Panc1 (cell line): Measurements from ENCODE around the gene ST6GALNAC6. TPM values are rescaled to one million over a fixed set of nuclear protein-coding genes. Genes with fewer than 3 reads are reported as not detected.

Source experiments
- ATAC-seq: fragments of 200-7000 bp; cut with Tn5 transposase; 2 replicates; pipeline ENCODE4 v1.9.1; 2020; ENCODE audit warnings: mild to moderate bottlenecking, moderate library complexity
- BruUV-seq: library from RNA; stranded (reverse); fragments of 400-500 nt; replicated peaks from 2 replicates; lab custom pipeline; 2021; lab: Mats Ljungman, UMichigan
- CTCF ChIA-PET: fragments of 300-600 bp; sonication (Branson Sonifier 250); formaldehyde crosslinking; loops from one replicate; lab custom pipeline; 2022; ENCODE audit warnings: antibody characterized with exemption; lab: Charles Lee
- POLR2A ChIA-PET: fragments of 300-600 bp; sonication (Branson Sonifier 250); formaldehyde crosslinking; loops from one replicate; lab custom pipeline; 2022; ENCODE audit warnings: antibody characterized with exemption; lab: Charles Lee
- DNase-seq: peaks from one replicate; pipeline ENCODE4 v3.0.0-alpha.2; 2010; ENCODE audit warnings: low read depth, low spot score
- H3K27ac ChIP-seq: 2 replicates; pipeline ENCODE4 v1.5.1; 2011; ENCODE audit warnings: mild to moderate bottlenecking, low read length, inconsistent platforms
- H3K27me3 ChIP-seq: fragments of 200-500 bp; sonication (Bioruptor generic); 2 replicates; pipeline ENCODE4 v1.6.0; 2014; ENCODE audit warnings: low read length, inconsistent platforms; ENCODE audit not compliant: control insufficient read depth, insufficient read depth
- H3K36me3 ChIP-seq: fragments of 200-500 bp; sonication (Bioruptor generic); 2 replicates; pipeline ENCODE4 v1.5.1; 2014; ENCODE audit warnings: inconsistent platforms, mild to moderate bottlenecking, low read length, moderate library complexity; ENCODE audit not compliant: control insufficient read depth, insufficient read depth
- H3K4me1 ChIP-seq: 2 replicates; pipeline ENCODE4 v1.5.1; 2011; ENCODE audit warnings: inconsistent platforms, mild to moderate bottlenecking, low read length, moderate library complexity; ENCODE audit not compliant: control insufficient read depth, insufficient read depth
- H3K4me3 ChIP-seq, 2 experiments: 2 replicates each; pipeline ENCODE4 v1.5.1; 2011 to 2012; ENCODE audit warnings: low read depth in 2 of 2, low read length in 2 of 2, mild to moderate bottlenecking in 2 of 2, inconsistent platforms in 1 of 2, moderate library complexity in 1 of 2
- H3K9me3 ChIP-seq: fragments of 200-500 bp; sonication (Bioruptor generic); 2 replicates; pipeline ENCODE4 v1.5.1; 2014; ENCODE audit warnings: low read depth, mild to moderate bottlenecking, inconsistent platforms, low read length, moderate library complexity; ENCODE audit not compliant: control insufficient read depth, insufficient read depth
- POLR2AphosphoS5 ChIP-seq: IDR thresholded peaks from 2 replicates; pipeline ENCODE4 v1.6.1; 2012; ENCODE audit warnings: mild to moderate bottlenecking, low read depth, low read length, moderate library complexity
- SIN3A ChIP-seq: IDR thresholded peaks from 2 replicates; pipeline ENCODE4 v1.6.1; 2012; ENCODE audit warnings: low read depth, mild to moderate bottlenecking, low read length, moderate library complexity, borderline replicate concordance; ENCODE audit not compliant: insufficient read depth
- TCF7L2 ChIP-seq: IDR thresholded peaks from 2 replicates; pipeline ENCODE4 v1.6.1; 2011; ENCODE audit warnings: mild to moderate bottlenecking, low read depth, low read length, inconsistent platforms
- in situ Hi-C: cut with HindIII; loops from 2 replicates; pipeline ENCODE4 v1.10.0; 2016; ENCODE audit warnings: low sequenced_read_pairs, low pct_unique_long_range_greater_than_20kb
- intact Hi-C: fragments of 100-400 bp; cut with micrococcal nuclease; formaldehyde crosslinking; loops from one replicate; pipeline ENCODE4 v1.10.0; 2022; ENCODE audit not compliant: unreplicated experiment
- total RNA-seq: library from RNA; stranded (reverse); gene quantifications from one replicate; pipeline ENCODE4 v1.2.1, GENCODE V29; 2021; ENCODE audit not compliant: unreplicated experiment
- TF ChIP-seq, protein P1 (sequence below): fragments of 450-650 bp; IDR thresholded peaks from 2 replicates; pipeline ENCODE4 v1.5.1; 2017; ENCODE audit warnings: mild to moderate bottlenecking
- TF ChIP-seq, protein P2 (sequence below), 2 experiments: IDR thresholded peaks; 2 replicates each; pipeline ENCODE4 v1.6.1; 2011 to 2012; ENCODE audit warnings: low read depth in 2 of 2, control low read depth in 1 of 2, low read length in 1 of 2, mild to moderate bottlenecking in 1 of 2, moderate library complexity in 1 of 2; ENCODE audit not compliant: insufficient read depth in 1 of 2

Gene ST6GALNAC6
- total RNA-seq, 1 experiment from 2014 or later: 50.2 TPM

GRCh38 chr9:127862075-127863011 lies 37.1 kb downstream of the ST6GALNAC6 start:
- intact Hi-C loops: no loop called here
- TF ChIP-seq, protein P1, sequence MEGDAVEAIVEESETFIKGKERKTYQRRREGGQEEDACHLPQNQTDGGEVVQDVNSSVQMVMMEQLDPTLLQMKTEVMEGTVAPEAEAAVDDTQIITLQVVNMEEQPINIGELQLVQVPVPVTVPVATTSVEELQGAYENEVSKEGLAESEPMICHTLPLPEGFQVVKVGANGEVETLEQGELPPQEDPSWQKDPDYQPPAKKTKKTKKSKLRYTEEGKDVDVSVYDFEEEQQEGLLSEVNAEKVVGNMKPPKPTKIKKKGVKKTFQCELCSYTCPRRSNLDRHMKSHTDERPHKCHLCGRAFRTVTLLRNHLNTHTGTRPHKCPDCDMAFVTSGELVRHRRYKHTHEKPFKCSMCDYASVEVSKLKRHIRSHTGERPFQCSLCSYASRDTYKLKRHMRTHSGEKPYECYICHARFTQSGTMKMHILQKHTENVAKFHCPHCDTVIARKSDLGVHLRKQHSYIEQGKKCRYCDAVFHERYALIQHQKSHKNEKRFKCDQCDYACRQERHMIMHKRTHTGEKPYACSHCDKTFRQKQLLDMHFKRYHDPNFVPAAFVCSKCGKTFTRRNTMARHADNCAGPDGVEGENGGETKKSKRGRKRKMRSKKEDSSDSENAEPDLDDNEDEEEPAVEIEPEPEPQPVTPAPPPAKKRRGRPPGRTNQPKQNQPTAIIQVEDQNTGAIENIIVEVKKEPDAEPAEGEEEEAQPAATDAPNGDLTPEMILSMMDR: no peak
- TF ChIP-seq, protein P2, sequence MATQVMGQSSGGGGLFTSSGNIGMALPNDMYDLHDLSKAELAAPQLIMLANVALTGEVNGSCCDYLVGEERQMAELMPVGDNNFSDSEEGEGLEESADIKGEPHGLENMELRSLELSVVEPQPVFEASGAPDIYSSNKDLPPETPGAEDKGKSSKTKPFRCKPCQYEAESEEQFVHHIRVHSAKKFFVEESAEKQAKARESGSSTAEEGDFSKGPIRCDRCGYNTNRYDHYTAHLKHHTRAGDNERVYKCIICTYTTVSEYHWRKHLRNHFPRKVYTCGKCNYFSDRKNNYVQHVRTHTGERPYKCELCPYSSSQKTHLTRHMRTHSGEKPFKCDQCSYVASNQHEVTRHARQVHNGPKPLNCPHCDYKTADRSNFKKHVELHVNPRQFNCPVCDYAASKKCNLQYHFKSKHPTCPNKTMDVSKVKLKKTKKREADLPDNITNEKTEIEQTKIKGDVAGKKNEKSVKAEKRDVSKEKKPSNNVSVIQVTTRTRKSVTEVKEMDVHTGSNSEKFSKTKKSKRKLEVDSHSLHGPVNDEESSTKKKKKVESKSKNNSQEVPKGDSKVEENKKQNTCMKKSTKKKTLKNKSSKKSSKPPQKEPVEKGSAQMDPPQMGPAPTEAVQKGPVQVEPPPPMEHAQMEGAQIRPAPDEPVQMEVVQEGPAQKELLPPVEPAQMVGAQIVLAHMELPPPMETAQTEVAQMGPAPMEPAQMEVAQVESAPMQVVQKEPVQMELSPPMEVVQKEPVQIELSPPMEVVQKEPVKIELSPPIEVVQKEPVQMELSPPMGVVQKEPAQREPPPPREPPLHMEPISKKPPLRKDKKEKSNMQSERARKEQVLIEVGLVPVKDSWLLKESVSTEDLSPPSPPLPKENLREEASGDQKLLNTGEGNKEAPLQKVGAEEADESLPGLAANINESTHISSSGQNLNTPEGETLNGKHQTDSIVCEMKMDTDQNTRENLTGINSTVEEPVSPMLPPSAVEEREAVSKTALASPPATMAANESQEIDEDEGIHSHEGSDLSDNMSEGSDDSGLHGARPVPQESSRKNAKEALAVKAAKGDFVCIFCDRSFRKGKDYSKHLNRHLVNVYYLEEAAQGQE (IDR thresholded peaks at IDR 0.05; ENCODE audit: insufficient read depth in 1 of 2, low read depth in 2 of 2, low read length in 1 of 2): no peak
- TF ChIP-seq POLR2AphosphoS5 (no peak), TCF7L2 (no peak), SIN3A (no peak)
- no TSS peak for BruUV-seq
- no peaks in the 10 kb centered on the region for H3K9me3 ChIP-seq
- H3K27ac ChIP-seq: no peak overlapping the region
- POLR2A ChIA-PET: no interaction called here
- H3K27me3 ChIP-seq: no peaks in the 10 kb centered on the region
- no peak for ATAC-seq
- no peak overlapping the region for H3K4me3 ChIP-seq
- in situ Hi-C loops: no loop called here
- peaks cover 4% of the 10 kb centered on the region; the same call in 1 of the 2 replicates for H3K4me1 ChIP-seq
- no peaks in the 10 kb centered on the region for H3K36me3 ChIP-seq
- CTCF ChIA-PET: no interaction called here
- DNase-seq: no peak

DNA sequence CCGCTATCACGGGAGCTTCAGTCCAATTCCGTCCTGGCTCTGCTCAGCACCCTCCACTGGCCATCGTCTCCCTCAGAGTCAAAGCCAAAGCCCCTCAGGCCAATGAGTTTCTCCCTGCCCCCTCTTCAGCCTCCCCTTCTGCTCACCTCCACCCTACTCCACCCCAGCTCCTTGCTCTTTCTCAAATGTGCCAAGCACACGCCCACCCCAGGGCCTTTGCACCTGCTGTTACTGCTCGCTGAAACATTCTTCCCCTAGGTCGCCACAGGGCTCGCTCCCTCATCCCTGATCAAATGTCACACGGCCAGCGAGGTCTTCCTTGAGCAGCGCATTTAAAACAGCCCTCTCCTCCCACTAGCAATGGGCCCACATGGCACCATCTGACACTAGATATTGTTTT lies 38.6 kb downstream of the ST6GALNAC6 start:
- CTCF ChIA-PET: no interaction called here

More for the DNA sequence above, 38.6 kb downstream of the ST6GALNAC6 start:
- peaks cover 4% of the 10 kb centered on the region; the same call in 1 of the 2 replicates for H3K4me1 ChIP-seq
- BruUV-seq: no TSS peak
- in situ Hi-C loops: no loop called here
- intact Hi-C loops: no loop called here
- ATAC-seq (no peak), DNase-seq (no peak)
- no peaks in the 10 kb centered on the region for H3K36me3 ChIP-seq
- no peak overlapping the region for H3K4me3 ChIP-seq
- POLR2A ChIA-PET: no interaction called here
- H3K27me3 ChIP-seq: no peaks in the 10 kb centered on the region
- no peak for TF ChIP-seq TCF7L2
- TF ChIP-seq, protein P2 (IDR thresholded peaks at IDR 0.05; ENCODE audit: insufficient read depth in 1 of 2, low read depth in 2 of 2, low read length in 1 of 2): no peak
- no peak for TF ChIP-seq SIN3A
- no peak for TF ChIP-seq POLR2AphosphoS5
- TF ChIP-seq, protein P1: no peak
- H3K9me3 ChIP-seq: no peaks in the 10 kb centered on the region
- H3K27ac ChIP-seq: no peak overlapping the region
